ENCODE data around the gene CYREN. TPM values are rescaled to one million over a fixed set of nuclear protein-coding genes. Genes with fewer than 3 reads are reported as not detected.
A peak's percentile ranks its signal among the peaks of the same experiment; 100 is the strongest.

The CYREN gene
- total and polyA plus RNA-seq, 2 of the 13 experiments (the other 11 are each of a cell fraction or from before 2014, with no cell fraction given), result 20.7 to 60.7 TPM

- no peak for TF ChIP-seq ZNF614 (CRISPR knock-in tag; IDR thresholded peaks at IDR 0.05; ENCODE audit: borderline replicate concordance)
- peak; percentile 2; the same call in 1 of the 2 replicates for TF ChIP-seq ZNF703 (CRISPR knock-in tag; IDR thresholded peaks at IDR 0.05; ENCODE audit: borderline replicate concordance)
- 0 out of 2 replicates have a peak, but pooled peaks have one; percentile 56 for TF ChIP-seq HDAC6 (IDR thresholded peaks at IDR 0.05; ENCODE audit: low read depth, low read length)
- no peak for TF ChIP-seq ZNF644 (CRISPR knock-in tag; IDR thresholded peaks at IDR 0.05; ENCODE audit: low read depth)
- TF ChIP-seq ZNF567 (CRISPR knock-in tag; IDR thresholded peaks at IDR 0.05; ENCODE audit: borderline replicate concordance), result 0 out of 2 replicates have a peak, but pooled peaks have one; percentile 9
- TF ChIP-seq HDAC1 (CRISPR knock-in tag; IDR thresholded peaks at IDR 0.05), result no peak
- TF ChIP-seq ZNF816 (CRISPR knock-in tag; IDR thresholded peaks at IDR 0.05; ENCODE audit: borderline replicate concordance), result 0 out of 2 replicates have a peak, but pooled peaks have one; percentile 27
- no peak for TF ChIP-seq ZNF441 (CRISPR knock-in tag; IDR thresholded peaks at IDR 0.05; ENCODE audit: borderline replicate concordance)
- TF ChIP-seq PAF1 (CRISPR knock-in tag; IDR thresholded peaks at IDR 0.05), result peak; percentile 85; the same call in 1 of the 2 replicates
These were observed 588 bp downstream of the CYREN start (continued) for GRCh38 chr7:135169964-135170273.

GRCh38 chr7:135169141-135169963 lies 1.2 kb downstream of the CYREN start:
- Histone ChIP-seq H3K9me3 (ENCODE audit: low read length) (no peaks in the 10 kb centered on the region), H3K4me1 (ENCODE audit: insufficient read depth, low read length) (peaks cover 36% of the 10 kb centered on the region), H4K20me1 (ENCODE audit: insufficient read depth, low read length) (peaks cover 15% of the 10 kb centered on the region; the same call in 1 of the 2 replicates), H3K4me2 (ENCODE audit: low read depth, low read length) (peak overlapping the region; percentile 99), H3K27ac (ENCODE audit: extremely low read length, insufficient read depth, low read length) (peak overlapping the region; percentile 87), H3K4me3 (replicated peaks in 1 of 3; ENCODE audit: insufficient read depth in 1 of 3, low read depth in 2 of 3, low read length in 3 of 3) (peak overlapping the region; percentile 91 to 97 (median 95)), H3K27me3 (ENCODE audit: control insufficient read depth in 1 of 2, insufficient read depth in 2 of 2, low read length in 2 of 2) (no peaks in the 10 kb centered on the region; a peak in 1 of 5 replicates), H3K36me3 (replicated peaks in 1 of 2; ENCODE audit: control insufficient read depth in 1 of 2, insufficient read depth in 2 of 2, low read length in 2 of 2) (peaks cover 4 to 43% of the 10 kb centered on the region in 2 experiments; a peak in 4 of 5 replicates), H2AFZ (ENCODE audit: low read length) (no peak overlapping the region), H3K79me2 (ENCODE audit: insufficient read depth, low read length) (peaks cover 50% of the 10 kb centered on the region), H3K9ac (ENCODE audit: insufficient read depth, low read depth, low read length) (peak overlapping the region; percentile 98)
- WGBS (ENCODE audit: low lambda C conversion rate), result 29% methylated on average over 10 of the region's 11 CpGs
- ATAC-seq, result peak; percentile 26
- CTCF ChIA-PET (ENCODE audit: low intra/inter-chr PET ratio, low total read pairs), result interaction anchor here (2.4 kb wide), 1 partner anchor 182 kb away, joined by 11 read pairs; the partner anchor contains the start of gene AGBL3
- BruUV-seq (replicated peaks), result TSS peak; percentile 61
- DNase-seq (ENCODE audit: low spot score), result peak; percentile 65
- intact Hi-C loops (cut with micrococcal nuclease; ENCODE audit: unreplicated experiment) (no loop called here), in situ Hi-C loops (cut with HindIII; ENCODE audit: extremely low pct_ligation_motif_present, low pct_unique_long_range_greater_than_20kb) (loop anchor here (5.0 kb wide), 1 partner anchor 177 kb away; no protein-coding TSS in a partner anchor)
- POLR2A ChIA-PET, result interaction anchor here (0.6 to 4.4 kb wide), 10 partner anchors 9 to 736 kb away, joined by 3 to 30 read pairs (median 4); partner anchors contain the start of genes AGBL3, TMEM140 and WDR91
- no peak for FAIRE-seq
- TF ChIP-seq ZBTB1 (CRISPR knock-in tag; IDR thresholded peaks at IDR 0.05; ENCODE audit: borderline replicate concordance) (no peak), ZFP36L1 (CRISPR knock-in tag; IDR thresholded peaks at IDR 0.05) (no peak), ZNF589 (CRISPR knock-in tag; conservative IDR thresholded peaks at IDR 0.05) (no peak), GRHL1 (CRISPR knock-in tag; conservative IDR thresholded peaks at IDR 0.05) (no peak), LCORL (IDR thresholded peaks at IDR 0.05) (no peak), LCORL (CRISPR knock-in tag; IDR thresholded peaks at IDR 0.05) (0 out of 2 replicates have a peak, but pooled peaks have one; percentile 32), KDM2A (CRISPR knock-in tag; IDR thresholded peaks at IDR 0.05; ENCODE audit: borderline replicate concordance, low read depth) (peak; percentile 56), KAT8 (CRISPR knock-in tag; IDR thresholded peaks at IDR 0.05) (peak; percentile 62; the same call in 1 of the 2 replicates), HMGXB4 (CRISPR knock-in tag; IDR thresholded peaks at IDR 0.05; ENCODE audit: borderline replicate concordance in 1 of 2, low read depth in 1 of 2) (peak in 1 of 2 experiments; percentile 75; a peak in 2 of 4 replicates), AKAP8 (CRISPR knock-in tag; IDR thresholded peaks at IDR 0.05) (0 out of 2 replicates have a peak, but pooled peaks have one; percentile 32)
